NCI-H2171 (cell line): ENCODE measurements around the gene LRRC55.

ENCODE experiments used
- DNase-seq: peaks from one replicate; lab custom pipeline; 2025; lab: John Stamatoyannopoulos, UW

LRRC55 gene

DNA sequence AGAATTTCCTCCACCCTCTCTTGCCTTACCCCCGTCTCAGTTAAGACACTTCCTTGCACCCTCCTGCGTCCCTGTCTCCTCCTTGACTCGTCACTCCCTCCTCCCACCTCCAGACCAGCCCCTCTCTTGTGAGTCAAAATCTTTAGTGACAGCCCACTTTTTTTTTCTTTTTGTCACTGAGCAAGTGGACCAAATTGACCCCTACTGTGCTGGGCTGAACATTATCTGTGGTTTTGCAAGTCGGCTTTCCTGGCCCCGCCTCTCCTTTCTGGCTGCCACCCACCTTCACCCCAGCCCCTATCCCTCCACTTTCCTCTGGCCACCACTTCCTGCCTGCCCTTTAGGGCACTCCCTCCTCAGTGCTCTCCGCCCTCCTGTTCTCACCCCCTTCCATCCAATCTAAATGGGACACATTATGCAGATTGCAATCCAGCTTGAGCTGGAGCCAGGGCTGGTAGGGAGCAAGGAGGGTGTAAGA lies 55.5 kb downstream of the LRRC55 start, which contains the start of gene APLNR:
APLNR (minus strand) TSS at position 47 of the 478 bp plus-strand sequence. CDS start 246 bp downstream, outside the sequence.
- DNase-seq, result no peak

DNA sequence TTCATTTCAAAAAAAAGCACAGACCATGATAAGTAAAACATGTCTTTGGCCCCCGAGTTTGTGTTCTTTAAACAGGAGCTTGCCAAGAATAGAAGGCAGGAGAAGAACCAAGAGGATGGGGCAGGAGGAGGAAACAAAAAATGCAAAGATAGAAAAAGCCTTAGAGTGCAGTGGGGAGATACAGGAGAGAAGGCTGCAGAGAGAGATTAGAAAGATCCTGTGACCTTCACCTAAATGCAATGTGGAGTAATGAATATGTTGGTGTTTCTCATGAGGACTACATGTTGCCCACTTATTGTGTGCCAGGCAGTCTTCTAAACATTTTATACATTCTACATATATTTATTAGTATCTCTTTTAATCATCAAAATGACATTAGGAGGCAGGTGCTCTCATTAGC lies 57.6 kb downstream of the LRRC55 start:
- no peak for DNase-seq

DNA sequence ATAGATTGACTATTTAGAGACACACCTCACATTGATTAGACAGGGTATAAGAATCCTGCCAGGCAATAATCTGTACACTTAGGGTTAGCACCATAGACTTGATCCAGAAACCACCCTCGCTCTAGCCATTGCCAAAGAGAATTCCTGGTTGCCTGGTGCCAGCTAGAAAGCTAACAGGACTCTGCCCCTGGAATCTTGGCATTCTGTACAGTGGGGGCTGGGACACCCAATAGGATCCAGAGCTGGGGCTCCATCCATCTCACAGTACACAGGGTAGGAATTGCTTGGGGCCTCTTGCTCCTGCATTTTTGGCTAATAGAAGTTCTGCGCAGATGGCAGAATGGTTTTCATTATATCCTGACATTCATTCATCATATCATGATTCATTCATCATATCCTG lies 58.3 kb downstream of the LRRC55 start:
- no peak for DNase-seq

DNA sequence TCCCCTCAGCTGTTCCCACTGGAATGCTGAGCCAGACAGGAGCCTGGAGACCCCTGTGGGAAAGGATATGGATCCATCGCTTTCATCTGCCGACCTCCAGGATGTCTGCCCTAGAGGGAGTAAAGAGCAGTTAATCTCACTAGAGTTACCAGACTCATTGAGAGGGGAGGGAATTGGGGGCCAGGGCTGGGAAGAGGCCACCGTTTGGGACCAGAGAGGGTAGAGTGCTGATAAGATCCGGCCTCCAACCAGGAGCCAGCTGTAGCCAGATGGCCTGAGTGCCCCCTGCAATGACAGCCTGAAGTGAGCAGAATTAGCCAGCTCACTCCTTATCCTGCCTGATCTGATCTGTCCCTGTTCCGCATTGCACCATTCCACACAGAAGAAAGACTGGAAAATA lies 59.0 kb downstream of the LRRC55 start:
- DNase-seq, result no peak
